ENCODE results near the gene BIK.
"Not testable (repeated sequence)": the region's sequence is repeated elsewhere in the genome, so short reads cannot be mapped to it uniquely, and the experiment has no call there.

BIK gene

GRCh38 chr22:43104056-43104625 is 6.4 kb upstream of the BIK start:
- DNase-seq = not testable (repeated sequence)

DNA sequence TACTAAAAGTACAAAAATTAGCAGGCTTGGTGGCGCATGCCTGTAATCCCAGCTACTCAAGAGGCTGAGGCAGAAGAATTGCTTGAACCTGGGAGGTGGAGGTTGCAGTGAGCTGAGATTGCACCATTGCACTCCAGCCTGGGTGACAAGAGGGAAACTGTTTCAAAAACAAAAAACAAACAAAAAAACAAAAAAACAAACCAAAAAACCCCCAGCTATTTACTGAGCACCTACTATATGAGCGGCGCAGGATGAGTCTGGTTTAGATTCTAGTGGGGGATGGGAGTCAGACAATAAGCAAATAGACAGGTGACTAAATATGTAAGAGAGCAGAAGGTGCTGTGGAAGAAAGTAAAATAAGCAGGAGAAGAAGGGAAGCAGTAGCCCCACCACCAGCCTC is 5.6 kb upstream of the BIK start:
- not testable (repeated sequence) for DNase-seq

DNA sequence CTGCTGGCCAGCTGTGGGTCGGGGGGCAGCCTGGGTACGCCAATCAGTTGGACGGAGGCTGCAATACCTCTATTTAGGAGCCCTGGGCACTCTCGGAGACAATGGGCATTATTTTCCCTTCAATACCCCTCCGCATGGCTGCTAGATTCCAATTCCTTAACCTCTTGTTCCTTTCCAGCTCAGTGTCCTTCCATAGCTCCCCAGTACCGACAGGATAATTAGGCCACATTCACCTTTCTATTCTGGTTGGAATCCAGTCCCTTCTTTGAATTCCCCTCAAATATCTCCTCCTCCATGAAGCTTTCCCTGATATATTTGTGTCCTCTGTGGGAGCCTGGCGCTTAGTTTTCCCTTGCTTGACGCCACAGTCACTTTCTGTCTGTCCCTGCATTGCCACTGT is 4.2 kb upstream of the BIK start:
- DNase-seq = no peak

GRCh38 chr22:43109511-43109910 is 1.0 kb upstream of the BIK start:
- no peak for DNase-seq

DNA sequence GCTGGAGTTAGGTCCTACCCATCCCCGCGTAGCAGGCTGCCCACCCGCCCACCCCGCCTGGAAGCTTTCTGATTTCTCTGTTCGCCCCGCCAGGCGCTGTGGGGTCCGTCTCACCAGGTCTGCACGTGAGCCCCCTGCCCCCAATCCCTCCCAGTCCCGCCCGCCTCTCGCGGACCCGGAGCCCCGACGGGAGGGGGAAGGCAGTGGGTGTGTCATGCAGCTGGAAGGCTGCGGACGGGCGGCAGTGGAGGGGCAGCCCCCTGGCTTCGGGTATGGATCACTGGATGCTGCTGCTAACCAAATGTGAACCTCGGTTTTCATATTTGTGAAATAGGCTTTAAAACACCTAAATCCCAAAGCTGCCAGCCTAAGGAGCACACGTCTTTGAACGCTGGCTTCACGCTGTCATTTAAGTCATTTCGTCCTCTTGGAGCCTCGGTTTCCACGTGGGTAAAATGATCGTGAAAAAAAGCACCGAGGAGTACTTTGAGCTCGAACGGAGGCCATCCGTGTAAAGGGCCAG is 568 bp upstream of the BIK start:
- peak; percentile 60 for DNase-seq

GRCh38 chr22:43110927-43111623 is 525 bp downstream of the BIK start:
- peak; percentile 71 for DNase-seq

GRCh38 chr22:43113526-43114251 is 3.1 kb downstream of the BIK start:
- no peak for DNase-seq

- no peak for DNase-seq
Observed at GRCh38 chr22:43114958-43115357, 4.4 kb downstream of the BIK start.

GRCh38 chr22:43116932-43117331 is 6.4 kb downstream of the BIK start:
- no peak for DNase-seq

- DNase-seq = no peak
Observed at GRCh38 chr22:43118024-43118849, 7.7 kb downstream of the BIK start.

DNA sequence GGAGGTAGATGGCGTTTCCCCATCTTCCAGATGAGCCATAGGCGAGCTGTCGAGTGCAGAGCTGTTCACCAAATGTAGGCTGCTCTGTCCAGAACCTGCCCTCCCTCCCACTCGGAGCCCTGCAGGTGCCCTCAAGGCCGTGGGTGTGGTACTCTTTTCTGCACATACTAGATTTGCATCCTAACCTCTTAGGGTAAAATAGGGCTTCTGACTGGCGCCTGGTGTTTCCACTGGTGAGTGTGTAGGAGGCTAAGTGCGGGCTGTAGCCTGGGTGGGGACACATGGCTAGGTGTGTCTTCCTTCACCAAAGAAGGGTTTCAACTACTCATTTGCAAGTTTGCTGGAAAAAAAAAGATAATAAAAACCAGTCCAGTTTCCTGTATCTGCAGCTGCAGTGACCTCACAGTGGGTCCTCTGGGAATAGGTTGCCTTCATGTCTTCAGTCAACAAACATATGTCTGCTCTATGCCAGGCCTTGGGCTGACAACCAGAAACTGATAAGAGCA is 8.5 kb downstream of the BIK start:
- no peak for DNase-seq

GRCh38 chr22:43126501-43127165 is 16.1 kb downstream of the BIK start:
- DNase-seq = no peak

GRCh38 chr22:43127166-43127908 is 16.8 kb downstream of the BIK start:
- DNase-seq = no peak

GRCh38 chr22:43128116-43128515 is 17.6 kb downstream of the BIK start:
- DNase-seq = no peak

DNA sequence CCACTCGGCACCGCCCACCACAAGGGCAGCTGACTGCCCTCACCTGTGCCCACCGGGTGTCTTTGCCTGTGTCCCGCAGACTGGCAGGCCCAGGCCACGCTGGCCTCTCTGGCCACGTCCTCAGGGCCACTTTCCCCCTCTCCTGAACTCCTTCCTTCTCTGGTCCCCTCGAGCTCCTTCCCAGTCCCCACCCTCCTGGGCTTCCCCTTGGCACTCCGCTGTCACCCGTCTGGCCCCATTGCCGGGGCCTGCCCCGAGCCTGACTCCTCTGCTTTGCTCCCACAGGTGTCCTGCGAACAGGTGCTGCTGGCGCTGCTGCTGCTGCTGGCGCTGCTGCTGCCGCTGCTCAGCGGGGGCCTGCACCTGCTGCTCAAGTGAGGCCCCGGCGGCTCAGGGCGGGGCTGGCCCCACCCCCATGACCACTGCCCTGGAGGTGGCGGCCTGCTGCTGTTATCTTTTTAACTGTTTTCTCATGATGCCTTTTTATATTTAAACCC is 18.4 kb downstream of the BIK start:
- DNase-seq = no peak

DNA sequence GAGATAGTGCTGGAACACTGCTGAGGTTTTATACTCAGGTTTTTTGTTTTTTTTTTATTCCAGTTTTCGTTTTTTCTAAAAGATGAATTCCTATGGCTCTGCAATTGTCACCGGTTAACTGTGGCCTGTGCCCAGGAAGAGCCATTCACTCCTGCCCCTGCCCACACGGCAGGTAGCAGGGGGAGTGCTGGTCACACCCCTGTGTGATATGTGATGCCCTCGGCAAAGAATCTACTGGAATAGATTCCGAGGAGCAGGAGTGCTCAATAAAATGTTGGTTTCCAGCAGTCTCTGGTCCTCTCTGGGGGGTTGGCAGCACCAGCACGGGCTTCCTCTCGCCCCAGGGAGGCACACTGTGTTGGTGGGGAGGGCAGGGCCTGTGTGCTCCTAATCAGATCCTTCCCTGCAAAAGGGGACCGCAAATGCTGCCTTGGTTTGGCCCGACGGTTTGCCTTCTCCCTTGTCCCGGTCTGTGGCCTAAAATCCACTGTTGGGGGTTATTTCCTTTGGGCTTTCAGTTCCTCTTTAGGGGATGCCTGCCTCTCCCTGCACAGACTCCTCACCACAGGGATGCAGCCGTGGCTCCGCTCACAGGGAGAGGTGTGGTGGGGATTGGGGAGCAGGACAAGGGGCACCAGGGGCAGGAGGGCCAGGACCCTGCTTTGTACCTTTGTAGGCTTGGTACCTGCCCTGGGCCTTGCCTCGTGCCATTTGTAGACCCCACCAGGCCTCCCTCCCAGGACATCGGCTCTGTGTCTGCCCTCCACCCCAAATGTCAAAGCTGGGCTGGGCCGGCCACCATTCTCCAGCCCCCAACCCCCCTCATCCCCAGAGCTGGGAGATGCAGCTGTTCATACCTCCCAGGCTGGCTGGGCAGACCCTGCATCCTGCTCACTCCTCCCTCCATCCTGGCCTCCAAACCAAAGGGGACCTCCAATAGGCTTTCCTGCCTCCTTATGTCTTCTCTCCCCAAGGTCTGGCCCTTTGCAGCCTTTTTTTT is 19.2 kb downstream of the BIK start:
- DNase-seq = no peak

DNA sequence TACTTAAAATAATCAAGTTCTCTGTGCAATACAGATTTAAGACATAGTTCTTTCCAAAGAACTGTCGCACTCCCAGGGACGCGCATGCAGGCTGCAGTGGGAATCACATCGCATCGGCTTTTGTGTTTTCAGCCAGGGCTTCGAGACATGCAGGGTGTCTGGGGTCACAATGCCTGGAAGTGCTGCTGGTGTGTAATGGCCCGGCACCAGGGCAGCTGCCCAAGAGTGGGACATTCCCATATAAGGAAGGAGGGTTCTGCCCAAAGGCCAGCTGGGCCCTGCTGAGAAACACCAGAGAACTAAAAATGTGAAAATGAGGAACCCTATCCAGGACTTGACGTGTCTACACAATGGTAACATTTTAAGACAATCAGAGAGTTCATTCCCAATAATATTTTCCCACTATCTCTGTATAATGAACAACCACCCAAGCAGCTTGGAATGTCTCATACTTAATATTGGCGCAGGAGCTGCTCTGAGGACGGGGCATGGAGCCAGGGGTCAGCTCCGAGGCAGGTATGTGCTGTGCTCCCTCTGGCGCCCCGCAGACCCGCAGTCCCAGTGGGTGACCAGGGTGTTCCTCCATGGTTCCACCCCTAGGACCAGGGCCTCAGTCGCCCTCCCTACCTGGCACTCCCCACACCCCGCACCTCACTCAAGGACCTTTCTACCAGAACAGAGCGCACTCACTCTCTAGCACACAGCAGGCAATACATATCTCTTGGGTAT is 21.4 kb downstream of the BIK start:
- DNase-seq = no peak

- no peak for DNase-seq
Observed at GRCh38 chr22:43133401-43133800, 22.9 kb downstream of the BIK start.

DNA sequence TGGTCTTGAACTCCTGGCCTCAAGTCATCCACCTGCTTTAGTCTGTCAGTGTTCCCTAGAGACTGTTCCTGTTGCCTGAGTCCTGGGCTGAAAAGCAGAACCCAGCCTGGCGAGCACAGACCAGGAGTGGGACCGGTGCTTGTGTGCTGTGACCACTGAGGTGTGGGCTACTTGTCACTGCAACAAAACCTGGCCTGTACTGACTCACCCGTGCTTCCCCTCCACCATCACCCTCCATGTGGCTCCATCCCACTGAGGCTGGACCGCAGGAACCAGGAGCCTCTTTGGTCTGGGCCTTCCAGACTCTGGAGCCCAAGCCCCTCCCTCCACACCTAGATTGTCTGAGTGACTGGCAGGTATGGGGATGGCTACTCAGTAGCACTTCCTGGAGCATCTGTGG is 24.0 kb downstream of the BIK start:
- DNase-seq = no peak
